Suprapubic skin (tissue), 4 donors: ENCODE results near the gene SPTB. TPM values are rescaled to one million over a fixed set of nuclear protein-coding genes. Genes with fewer than 3 reads are reported as not detected.

Experiments used
- DNase-seq, 2 donors: peaks; one replicate each; pipeline ENCODE4 v3.0.0-alpha.2; 2019; ENCODE audit warnings: low spot score in 2 of 2
- H3K27ac ChIP-seq: fragments of 200-600 bp; sonication (generic); one replicate; pipeline ENCODE4 v1.5.1; 2019
- H3K27me3 ChIP-seq: fragments of 200-600 bp; sonication (generic); one replicate; pipeline ENCODE4 v1.5.1; 2019
- H3K36me3 ChIP-seq: fragments of 200-600 bp; sonication (generic); one replicate; pipeline ENCODE4 v1.5.1; 2019
- H3K4me1 ChIP-seq: fragments of 200-600 bp; sonication (generic); one replicate; pipeline ENCODE4 v1.5.1; 2019
- H3K4me3 ChIP-seq: fragments of 200-600 bp; sonication (generic); one replicate; pipeline ENCODE4 v1.5.1; 2019; ENCODE audit warnings: mild to moderate bottlenecking
- H3K9me3 ChIP-seq: fragments of 200-600 bp; sonication (generic); one replicate; pipeline ENCODE4 v1.5.1; 2019
- CTCF ChIP-seq, 2 donors: fragments of 200-600 bp in 1 of 2; fragments of 450-650 bp in 1 of 2; sonication (generic) in 1 of 2; IDR thresholded peaks; one replicate each; pipeline ENCODE4 v1.5.1; 2016 to 2019; ENCODE audit warnings: antibody characterized with exemption in 2 of 2, mild to moderate bottlenecking in 1 of 2, moderate library complexity in 1 of 2
- EP300 ChIP-seq: sonication (generic); formaldehyde crosslinking; IDR thresholded peaks from one replicate; pipeline ENCODE4 v1.6.1; 2017; ENCODE audit warnings: antibody characterized with exemption
- POLR2A ChIP-seq, 2 donors: fragments of 450-650 bp; IDR thresholded peaks; one replicate each; pipeline ENCODE4 v1.6.1; 2017; ENCODE audit warnings: antibody characterized with exemption in 2 of 2, mild to moderate bottlenecking in 2 of 2, moderate library complexity in 2 of 2
- POLR2AphosphoS5 ChIP-seq, 3 donors: sonication (generic); formaldehyde crosslinking; IDR thresholded peaks; one replicate each; pipeline ENCODE4 v1.6.1; 2017; ENCODE audit warnings: antibody characterized with exemption in 3 of 3
- WGBS: methylation state at CpG from one replicate; pipeline ENCODE4 v1.1.5; 2018; 5-methylcytosine and 5-hydroxymethylcytosine counted together
- total RNA-seq, 4 donors: library from RNA; depleted of rRNA; stranded (reverse); fragments of >200 nt; gene quantifications; one replicate each; pipeline ENCODE4 v1.1.0, GENCODE V29; 2016

SPTB gene
- total RNA-seq, 4 donors from 2014 or later: 0.44 to 2.4 (median 0.54) TPM

- peaks cover 33% of the 10 kb centered on the region for H3K36me3 ChIP-seq
- TF ChIP-seq POLR2AphosphoS5 (IDR thresholded peaks at IDR 0.05) (no peak), POLR2A (IDR thresholded peaks at IDR 0.05) (no peak), EP300 (no peak), CTCF (IDR thresholded peaks at IDR 0.05) (no peak)
- no peaks in the 10 kb centered on the region for H3K9me3 ChIP-seq
- H3K4me3 ChIP-seq: no peak overlapping the region
- no peak overlapping the region for H3K27ac ChIP-seq
- H3K4me1 ChIP-seq: no peaks in the 10 kb centered on the region
- WGBS: 85% methylated on average over 3 of the region's 3 CpGs
- DNase-seq: no peak
- H3K27me3 ChIP-seq: no peaks in the 10 kb centered on the region
Observed at GRCh38 chr14:64923015-64923414, 43.3 kb upstream of the SPTB start.

- H3K36me3 ChIP-seq: peaks cover 15% of the 10 kb centered on the region
- no peak overlapping the region for H3K27ac ChIP-seq
- peaks cover 13% of the 10 kb centered on the region for H3K4me1 ChIP-seq
- H3K9me3 ChIP-seq: no peaks in the 10 kb centered on the region
- no peaks in the 10 kb centered on the region for H3K27me3 ChIP-seq
- no peak for DNase-seq
- TF ChIP-seq POLR2A (IDR thresholded peaks at IDR 0.05) (no peak), POLR2AphosphoS5 (IDR thresholded peaks at IDR 0.05) (no peak), CTCF (IDR thresholded peaks at IDR 0.05) (no peak), EP300 (no peak)
- WGBS: 84% methylated on average over 2 of the region's 2 CpGs
- no peak overlapping the region for H3K4me3 ChIP-seq
Observed at GRCh38 chr14:64920465-64920864, 40.8 kb upstream of the SPTB start.

- Histone ChIP-seq H3K27ac (no peak overlapping the region), H3K27me3 (no peaks in the 10 kb centered on the region), H3K36me3 (peaks cover 6% of the 10 kb centered on the region), H3K4me3 (no peak overlapping the region), H3K4me1 (peaks cover 21% of the 10 kb centered on the region), H3K9me3 (no peaks in the 10 kb centered on the region)
- TF ChIP-seq EP300 (no peak), CTCF (IDR thresholded peaks at IDR 0.05) (no peak), POLR2AphosphoS5 (IDR thresholded peaks at IDR 0.05) (no peak), POLR2A (IDR thresholded peaks at IDR 0.05) (no peak)
- no peak for DNase-seq
- 91% methylated on average over 5 of the region's 5 CpGs for WGBS
Observed at GRCh38 chr14:64919618-64920017, 39.9 kb upstream of the SPTB start.

GRCh38 chr14:64919215-64919614, 39.5 kb upstream of the SPTB start:
- Histone ChIP-seq H3K9me3 (no peaks in the 10 kb centered on the region), H3K27me3 (no peaks in the 10 kb centered on the region), H3K27ac (no peak overlapping the region), H3K4me3 (no peak overlapping the region), H3K36me3 (peaks cover 4% of the 10 kb centered on the region), H3K4me1 (peaks cover 21% of the 10 kb centered on the region)
- DNase-seq: no peak
- TF ChIP-seq POLR2AphosphoS5 (IDR thresholded peaks at IDR 0.05): no peak
- no peak for TF ChIP-seq POLR2A (IDR thresholded peaks at IDR 0.05)
- TF ChIP-seq CTCF (IDR thresholded peaks at IDR 0.05): no peak
- no peak for TF ChIP-seq EP300

- no peaks in the 10 kb centered on the region for H3K36me3 ChIP-seq
- DNase-seq: no peak
- H3K9me3 ChIP-seq: no peaks in the 10 kb centered on the region
- H3K27ac ChIP-seq: no peak overlapping the region
- H3K4me3 ChIP-seq: no peak overlapping the region
- H3K27me3 ChIP-seq: no peaks in the 10 kb centered on the region
- WGBS: 85% methylated on average over 4 of the region's 4 CpGs
- TF ChIP-seq CTCF (IDR thresholded peaks at IDR 0.05) (no peak), POLR2A (IDR thresholded peaks at IDR 0.05) (no peak), POLR2AphosphoS5 (IDR thresholded peaks at IDR 0.05) (no peak), EP300 (no peak)
- peaks cover 26% of the 10 kb centered on the region for H3K4me1 ChIP-seq
Observed at GRCh38 chr14:64918216-64918615, 38.5 kb upstream of the SPTB start.
